SK-N-MC (cell line): ENCODE data around the gene DEPDC1B.

Experiments
- FOXP2 ChIP-seq: optimal IDR thresholded peaks from 2 replicates; pipeline ENCODE3; 2011; ENCODE audit warnings: mild to moderate bottlenecking, moderate library complexity; ENCODE audit not compliant: insufficient read depth; ENCODE audit errors: extremely low read length, control extremely low read depth
- POLR2AphosphoS5 ChIP-seq: IDR thresholded peaks from 2 replicates; pipeline ENCODE4 v1.6.1; 2012; ENCODE audit warnings: mild to moderate bottlenecking, low read depth, low read length, borderline replicate concordance

DNA sequence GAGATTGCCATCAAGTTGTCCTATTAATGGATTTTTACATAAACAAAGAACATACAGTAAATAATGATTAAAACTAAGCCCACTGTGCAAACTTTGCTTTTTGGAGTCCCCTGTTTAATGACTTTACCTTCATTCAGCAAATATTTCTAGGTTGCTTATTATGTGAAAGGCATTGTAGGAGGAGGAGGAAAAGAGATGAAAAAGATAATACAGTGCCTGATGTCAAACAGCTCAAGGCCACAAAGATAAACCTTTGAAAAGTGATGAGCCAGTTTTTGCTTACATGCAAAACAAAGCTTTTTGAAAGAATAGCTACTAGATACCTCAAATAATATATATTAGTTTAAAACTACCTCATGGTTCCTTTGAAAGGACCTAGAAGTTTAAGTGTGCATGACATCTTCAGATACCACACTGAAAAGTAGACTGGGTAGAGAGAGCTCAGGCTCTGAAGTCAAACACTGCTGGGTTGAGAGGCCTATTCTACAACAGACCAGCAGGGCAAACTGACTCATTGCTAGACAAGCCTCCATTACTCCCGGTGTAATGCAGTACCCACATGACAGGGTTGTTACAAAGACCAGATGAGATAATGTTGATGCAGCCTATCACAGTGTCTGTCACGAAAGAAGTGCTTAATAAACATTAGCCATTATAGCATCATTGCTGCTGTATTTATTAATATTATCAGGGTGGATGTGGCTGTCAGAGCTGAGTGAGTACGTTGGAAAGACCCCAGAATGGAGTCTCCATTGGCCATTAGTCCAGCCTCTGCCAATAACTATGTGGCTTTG, 11.8 kb downstream of the DEPDC1B start:
- TF ChIP-seq POLR2AphosphoS5 (no peak), FOXP2 (no peak)
